ENCODE data around the gene PTPRE.

DNA sequence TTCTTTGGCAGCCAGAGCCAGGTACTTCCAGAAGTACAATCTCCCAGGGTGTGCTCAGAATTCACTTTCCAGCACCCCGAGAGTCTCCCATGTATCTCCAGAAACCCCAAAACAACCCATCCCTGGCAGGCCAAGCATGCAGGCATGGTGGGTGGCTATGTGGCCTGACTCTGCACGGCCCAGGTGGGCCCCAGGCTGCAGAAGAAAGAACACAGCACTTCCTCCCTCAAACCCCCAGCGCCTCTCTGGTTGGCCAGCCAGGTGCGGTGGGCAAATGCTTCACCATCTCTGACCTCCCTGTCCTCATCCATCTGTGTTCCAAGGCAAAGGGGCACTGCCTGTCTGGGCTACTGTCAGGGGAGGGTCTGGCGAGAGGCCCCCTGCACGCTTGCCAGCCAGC, 119.0 kb downstream of the PTPRE start:
- TF ChIP-seq, protein P1, sequence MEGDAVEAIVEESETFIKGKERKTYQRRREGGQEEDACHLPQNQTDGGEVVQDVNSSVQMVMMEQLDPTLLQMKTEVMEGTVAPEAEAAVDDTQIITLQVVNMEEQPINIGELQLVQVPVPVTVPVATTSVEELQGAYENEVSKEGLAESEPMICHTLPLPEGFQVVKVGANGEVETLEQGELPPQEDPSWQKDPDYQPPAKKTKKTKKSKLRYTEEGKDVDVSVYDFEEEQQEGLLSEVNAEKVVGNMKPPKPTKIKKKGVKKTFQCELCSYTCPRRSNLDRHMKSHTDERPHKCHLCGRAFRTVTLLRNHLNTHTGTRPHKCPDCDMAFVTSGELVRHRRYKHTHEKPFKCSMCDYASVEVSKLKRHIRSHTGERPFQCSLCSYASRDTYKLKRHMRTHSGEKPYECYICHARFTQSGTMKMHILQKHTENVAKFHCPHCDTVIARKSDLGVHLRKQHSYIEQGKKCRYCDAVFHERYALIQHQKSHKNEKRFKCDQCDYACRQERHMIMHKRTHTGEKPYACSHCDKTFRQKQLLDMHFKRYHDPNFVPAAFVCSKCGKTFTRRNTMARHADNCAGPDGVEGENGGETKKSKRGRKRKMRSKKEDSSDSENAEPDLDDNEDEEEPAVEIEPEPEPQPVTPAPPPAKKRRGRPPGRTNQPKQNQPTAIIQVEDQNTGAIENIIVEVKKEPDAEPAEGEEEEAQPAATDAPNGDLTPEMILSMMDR (IDR thresholded peaks at IDR 0.05) = no peak
- no peak for TF ChIP-seq POLR2A (IDR thresholded peaks at IDR 0.05)
